GM19035 (cell line): ENCODE results near the gene PPFIA3.
"Not testable (repeated sequence)": the region's sequence is repeated elsewhere in the genome, so short reads cannot be mapped to it uniquely, and the experiment has no call there.

ENCODE experiments used
- ATAC-seq: cut with Tn5 transposase; IDR thresholded peaks from one replicate; pipeline ENCODE4 v1.9.1; 2021; ENCODE audit not compliant: unreplicated experiment

Gene PPFIA3

DNA sequence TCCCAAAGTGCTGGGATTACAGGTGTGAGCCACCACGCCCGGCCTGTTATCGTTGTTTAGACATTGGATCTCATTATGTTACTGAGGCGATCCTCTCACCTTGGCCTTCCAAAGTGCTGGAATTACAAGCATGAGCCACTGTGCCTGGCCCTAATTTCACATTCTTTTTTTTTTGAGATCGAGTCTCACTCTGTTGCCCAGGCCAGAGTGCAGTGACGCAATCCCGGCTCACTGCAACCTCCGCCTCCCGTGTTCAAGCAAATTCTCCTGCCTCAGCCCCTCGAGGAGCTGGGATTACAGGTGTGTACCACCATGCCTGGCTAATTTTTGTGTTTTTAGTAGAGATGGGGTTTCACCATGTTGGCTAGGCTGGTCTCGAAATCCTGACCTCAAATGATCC, 3.9 kb downstream of the PPFIA3 start:
- not testable (repeated sequence) for ATAC-seq

DNA sequence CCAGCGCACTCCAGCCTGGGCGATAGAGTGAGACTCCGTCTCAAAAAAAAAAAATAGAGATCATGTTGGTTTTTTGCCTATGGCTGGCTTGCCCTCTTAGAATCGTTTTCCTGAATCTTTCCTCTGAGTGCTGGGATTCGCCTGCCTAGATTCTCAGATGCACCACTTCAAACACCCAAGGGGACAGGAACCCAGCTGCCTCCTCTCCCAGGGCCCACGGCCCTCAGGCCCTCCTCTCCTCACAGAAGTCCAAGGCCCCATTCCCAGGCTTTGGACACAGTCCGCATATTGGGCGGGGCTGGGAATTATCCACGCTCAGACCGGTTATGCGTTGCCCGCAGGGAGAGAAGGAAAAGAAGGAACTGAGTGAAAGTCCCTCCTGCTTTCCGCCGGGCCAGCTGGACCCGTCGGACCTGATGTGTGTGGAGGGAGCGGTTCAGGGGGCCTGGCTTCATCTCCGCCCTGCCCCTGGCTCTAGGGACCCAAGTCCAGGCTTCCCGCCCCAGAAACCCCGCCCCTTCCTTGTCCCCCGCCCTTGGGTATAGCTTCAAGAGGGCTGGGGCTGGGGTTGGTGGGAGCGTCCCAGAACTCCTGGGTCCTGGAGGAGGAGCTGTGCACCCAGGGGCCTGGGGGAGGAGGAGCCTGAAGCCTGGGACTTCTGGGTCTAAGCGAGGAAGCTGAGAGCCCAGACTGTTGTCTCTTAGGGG, 5.8 kb downstream of the PPFIA3 start:
- ATAC-seq = no peak

DNA sequence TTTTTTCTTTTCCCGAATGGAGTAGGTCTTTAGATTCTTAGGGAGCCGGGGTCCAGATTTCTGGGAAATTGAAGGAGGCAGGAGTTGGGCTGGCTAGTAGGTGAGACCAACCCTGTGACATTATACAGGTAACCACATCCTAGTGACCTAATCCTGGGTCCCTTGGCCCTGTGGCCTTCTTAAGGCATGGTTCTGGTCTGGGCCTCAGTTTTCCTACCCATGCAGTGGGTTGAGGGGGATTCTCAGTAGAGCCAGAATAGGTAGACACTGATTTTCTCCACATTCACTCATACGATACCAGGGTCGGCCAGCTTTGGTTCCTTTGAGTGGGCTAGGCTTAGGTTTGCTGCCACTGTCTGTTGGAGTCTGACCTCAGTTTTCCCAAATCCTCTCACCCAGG, 7.2 kb downstream of the PPFIA3 start:
- no peak for ATAC-seq

- not testable (repeated sequence) for ATAC-seq
These were observed 7.9 kb downstream of the PPFIA3 start for GRCh38 chr19:49127225-49127624.

GRCh38 chr19:49127674-49128544, 8.6 kb downstream of the PPFIA3 start:
- peak; percentile 84 for ATAC-seq

GRCh38 chr19:49128545-49129237, 9.3 kb downstream of the PPFIA3 start:
- ATAC-seq = no peak

- no peak for ATAC-seq
These were observed 9.9 kb downstream of the PPFIA3 start for GRCh38 chr19:49129238-49129583.

- no peak for ATAC-seq
These were observed 11.0 kb downstream of the PPFIA3 start for GRCh38 chr19:49130325-49130724.

- ATAC-seq = no peak
These were observed 13.7 kb downstream of the PPFIA3 start for GRCh38 chr19:49132974-49133609.

DNA sequence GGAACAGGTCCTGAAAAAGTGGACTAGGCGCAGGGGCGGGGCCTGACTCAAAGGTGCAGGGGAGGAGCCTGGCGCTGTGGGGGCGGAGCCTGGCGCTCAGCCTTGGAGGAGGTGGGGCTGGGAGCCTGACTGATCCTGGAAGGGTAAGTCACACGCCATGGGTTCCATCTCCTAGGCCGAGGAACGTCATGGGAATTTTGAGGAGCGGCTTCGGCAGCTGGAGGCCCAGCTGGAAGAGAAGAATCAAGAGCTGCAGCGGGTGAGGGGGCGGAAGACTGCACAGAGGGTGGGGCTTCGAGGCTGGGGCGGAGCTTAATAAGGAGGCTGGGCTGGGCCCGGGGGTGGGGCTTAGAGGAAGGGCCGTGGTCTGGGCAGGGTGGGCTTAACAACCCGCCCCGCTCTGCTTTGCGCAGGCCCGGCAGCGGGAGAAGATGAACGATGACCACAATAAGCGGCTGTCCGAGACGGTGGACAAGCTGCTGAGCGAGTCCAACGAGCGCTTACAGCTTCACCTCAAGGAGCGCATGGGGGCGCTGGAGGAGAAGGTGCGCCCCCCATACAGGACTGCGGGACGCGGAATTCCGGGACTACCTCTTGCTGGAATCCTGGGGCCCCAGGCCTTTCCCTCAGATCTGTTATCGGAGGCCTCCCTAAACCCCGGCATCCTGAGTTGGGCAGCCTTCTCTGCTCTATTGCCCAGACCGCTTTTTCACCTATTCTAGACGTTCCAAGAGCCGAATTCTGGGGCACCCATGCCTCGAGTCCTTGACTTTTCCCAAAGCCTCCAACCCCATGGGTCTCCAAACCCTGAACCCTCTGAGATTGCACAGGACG, 14.5 kb downstream of the PPFIA3 start:
- no peak for ATAC-seq

- ATAC-seq = no peak
These were observed 16.3 kb downstream of the PPFIA3 start for GRCh38 chr19:49135686-49136085.

GRCh38 chr19:49136771-49137171, 17.4 kb downstream of the PPFIA3 start:
- ATAC-seq = no peak

GRCh38 chr19:49140951-49141350, 21.6 kb downstream of the PPFIA3 start:
- ATAC-seq = no peak

DNA sequence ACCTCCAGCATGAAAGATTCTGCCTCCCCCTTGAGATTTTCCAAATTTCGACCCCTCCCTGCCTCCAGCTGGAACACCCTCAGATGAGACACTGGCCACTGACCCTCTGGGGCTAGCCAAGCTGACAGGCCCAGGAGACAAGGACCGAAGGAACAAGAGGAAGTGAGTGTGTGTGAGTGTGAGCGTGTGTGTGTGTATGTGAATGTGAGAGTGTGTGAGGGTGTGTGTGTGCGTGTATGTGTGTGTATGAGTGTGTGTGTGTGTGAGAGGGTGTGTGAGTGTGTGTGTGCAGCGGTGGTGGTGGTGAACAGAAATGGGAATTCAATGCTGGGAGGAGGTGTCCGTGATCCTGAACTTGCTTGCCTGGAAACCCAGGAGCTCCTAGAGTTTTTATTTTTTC, 22.0 kb downstream of the PPFIA3 start:
- no peak for ATAC-seq

- ATAC-seq = peak; percentile 74
These were observed 23.6 kb downstream of the PPFIA3 start for GRCh38 chr19:49142866-49143335.

DNA sequence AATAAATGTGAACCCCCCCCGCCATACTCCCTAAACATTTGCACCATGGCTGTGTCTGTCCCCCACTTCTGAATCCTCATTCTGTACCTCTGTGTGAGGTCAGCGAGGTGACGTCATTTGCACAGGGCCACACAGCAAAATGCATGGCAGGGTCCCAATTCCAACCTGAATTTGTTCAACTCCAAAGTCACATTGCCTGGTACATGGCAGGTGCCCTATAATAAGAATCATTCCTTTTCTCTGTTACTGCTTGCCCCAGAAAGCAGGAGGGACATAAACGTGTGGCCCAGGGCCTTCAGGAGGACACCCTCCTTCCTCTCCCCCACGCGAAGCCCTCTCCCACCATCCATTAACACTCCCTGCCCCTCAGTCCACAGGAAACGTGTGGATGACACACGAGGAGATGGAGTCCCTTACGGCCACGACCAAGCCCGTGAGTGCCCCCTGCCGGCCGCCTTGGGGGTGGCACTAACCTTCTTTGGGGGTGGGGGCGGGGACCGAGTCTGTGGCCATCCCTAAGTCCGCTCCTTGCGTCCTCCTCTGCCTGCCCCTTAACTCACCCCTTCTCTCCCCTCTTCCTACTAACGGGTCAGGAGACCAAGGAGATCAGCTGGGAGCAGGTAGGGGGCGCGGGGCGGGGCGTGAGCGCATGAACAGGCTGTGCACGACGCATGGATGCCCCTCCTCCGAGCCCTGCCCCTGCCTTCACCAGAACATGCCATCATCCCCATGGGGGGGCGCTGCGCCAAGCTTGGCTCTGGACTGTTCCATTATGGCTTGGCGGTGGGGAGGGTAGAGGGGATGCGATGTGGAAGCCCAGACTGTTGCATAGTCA, 26.4 kb downstream of the PPFIA3 start:
- no peak for ATAC-seq

DNA sequence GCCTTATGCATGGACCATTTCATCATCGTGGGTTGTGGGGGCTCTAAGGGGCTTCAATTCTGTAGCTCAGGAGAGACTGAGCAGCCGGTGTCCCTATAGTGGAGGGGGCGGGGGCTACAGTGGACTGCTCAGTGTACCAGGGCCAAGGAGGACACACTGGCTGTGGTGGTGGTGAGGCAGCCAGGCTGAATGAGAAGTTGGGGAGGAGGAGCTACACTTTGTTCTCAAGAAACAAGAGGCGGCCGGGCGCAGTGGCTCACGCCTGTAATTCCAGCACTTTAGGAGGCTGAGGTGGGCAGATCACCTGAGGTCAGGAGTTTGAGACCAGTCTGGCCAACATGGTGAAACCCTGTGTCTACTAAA, 27.0 kb downstream of the PPFIA3 start:
- ATAC-seq = not testable (repeated sequence)

GRCh38 chr19:49148044-49148682, 28.8 kb downstream of the PPFIA3 start:
- no peak for ATAC-seq
